Progenitor cell of endocrine pancreas (in vitro differentiated cells): ENCODE measurements around the gene PPIE. TPM values are rescaled to one million over a fixed set of nuclear protein-coding genes. Genes with fewer than 3 reads are reported as not detected.
"Not testable (repeated sequence)": the region's sequence is repeated elsewhere in the genome, so short reads cannot be mapped to it uniquely, and the experiment has no call there.

Source experiments
- DNase-seq: peaks from one replicate; pipeline ENCODE4 v3.0.0; 2021; ENCODE audit warnings: low spot score; ENCODE audit not compliant: unreplicated experiment
- H3K27ac Mint-ChIP-seq: 2 replicates; pipeline ENCODE4 v1.8.0; 2021; ENCODE audit warnings: mild to moderate bottlenecking, moderate library complexity, mixed read lengths
- H3K27me3 Mint-ChIP-seq: 2 replicates; pipeline ENCODE4 v1.8.0; 2021; ENCODE audit warnings: mixed read lengths
- H3K36me3 Mint-ChIP-seq: 2 replicates; pipeline ENCODE4 v1.8.0; 2022; ENCODE audit warnings: mixed read lengths; ENCODE audit not compliant: insufficient read depth
- H3K4me1 Mint-ChIP-seq: 2 replicates; pipeline ENCODE4 v1.8.0; 2021; ENCODE audit warnings: low read depth, mixed read lengths
- H3K4me3 Mint-ChIP-seq: 2 replicates; pipeline ENCODE4 v1.8.0; 2021; ENCODE audit warnings: low read depth, mild to moderate bottlenecking, moderate library complexity, mixed read lengths
- H3K9me3 Mint-ChIP-seq: 2 replicates; pipeline ENCODE4 v1.8.0; 2021; ENCODE audit warnings: low read depth, mixed read lengths
- CTCF ChIP-seq: fragments of 200-600 bp; sonication (generic); IDR thresholded peaks from one replicate; pipeline ENCODE4 v1.5.0; 2021; ENCODE audit warnings: antibody characterized with exemption, mild to moderate bottlenecking; ENCODE audit not compliant: unreplicated experiment
- total RNA-seq: library from RNA; stranded (reverse); gene quantifications from 2 replicates; pipeline ENCODE4 v1.2.1, GENCODE V29; 2021

Gene PPIE
- total RNA-seq, 1 donor from 2014 or later = 47.4 TPM

DNA sequence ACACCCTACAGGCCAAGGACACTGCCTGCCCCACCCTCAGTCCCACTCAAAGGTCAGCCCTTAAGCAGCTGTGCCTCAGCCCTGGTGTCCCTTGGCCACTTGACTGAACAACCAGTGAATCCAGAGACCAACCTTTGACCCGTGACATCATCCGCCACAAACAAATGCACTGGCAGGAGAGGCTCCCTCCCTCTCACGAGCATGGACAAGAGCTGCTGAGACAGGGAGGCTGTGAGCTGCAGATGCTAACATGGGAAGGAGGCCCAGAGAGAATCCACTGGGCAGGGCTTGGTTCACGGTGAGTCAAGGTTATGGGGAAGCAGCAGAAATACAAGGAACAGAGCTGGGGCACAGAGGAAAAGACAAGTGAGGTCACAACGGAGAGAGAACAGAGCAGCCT, 27.8 kb downstream of the PPIE start:
- not testable (repeated sequence) for H3K36me3 Mint-ChIP-seq, H3K27me3 Mint-ChIP-seq, H3K4me1 Mint-ChIP-seq, H3K4me3 Mint-ChIP-seq, H3K27ac Mint-ChIP-seq, DNase-seq, H3K9me3 Mint-ChIP-seq

- H3K9me3 Mint-ChIP-seq, H3K4me1 Mint-ChIP-seq, DNase-seq, H3K36me3 Mint-ChIP-seq, H3K27ac Mint-ChIP-seq, H3K4me3 Mint-ChIP-seq, H3K27me3 Mint-ChIP-seq: not testable (repeated sequence)
These were observed 30.8 kb downstream of the PPIE start for GRCh38 chr1:39769502-39769901.

DNA sequence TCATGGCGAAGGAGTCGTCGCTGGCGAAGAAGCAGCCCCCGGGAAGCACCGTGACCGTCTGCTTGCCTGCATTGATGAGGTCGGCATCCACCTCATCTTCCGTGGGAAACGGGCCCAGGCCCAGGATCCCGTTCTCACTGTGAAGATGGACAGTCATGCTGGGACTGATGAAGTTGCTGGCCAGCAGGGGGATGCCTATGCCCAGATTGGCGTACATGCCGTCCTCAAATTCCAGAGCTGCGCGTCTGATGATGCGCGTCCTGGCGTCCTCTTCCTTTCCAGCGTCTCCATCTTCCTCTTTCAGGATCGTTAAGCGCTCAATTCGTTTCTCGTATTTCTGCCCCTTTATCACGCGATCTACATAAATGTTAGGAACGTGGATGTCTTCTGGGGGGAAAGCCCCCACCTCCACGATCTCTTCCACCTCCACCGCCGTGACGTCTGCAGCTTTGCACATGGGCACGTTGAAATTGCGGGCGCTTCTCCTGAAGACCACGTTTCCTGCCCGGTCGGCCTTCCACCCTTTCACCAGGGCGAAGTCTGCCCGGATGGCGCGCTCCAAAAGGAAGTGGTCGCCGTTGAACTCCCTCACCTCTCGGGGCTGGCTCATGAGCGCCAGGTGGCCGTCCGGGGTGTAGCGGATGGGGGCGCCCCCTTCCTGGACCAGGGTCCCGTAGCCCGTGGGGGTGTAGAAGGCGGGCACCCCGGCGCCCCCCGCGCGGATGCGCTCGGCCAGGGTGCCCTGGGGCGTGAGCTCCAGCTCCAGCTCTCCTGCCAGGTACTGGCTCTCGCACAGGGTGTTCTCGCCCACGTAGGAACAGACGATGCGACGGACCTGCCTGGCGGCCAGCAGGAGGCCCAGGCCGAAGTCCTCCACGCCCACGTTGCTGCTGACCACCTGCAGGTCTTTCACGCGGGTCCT, 31.7 kb downstream of the PPIE start:
- not testable (repeated sequence) for H3K4me1 Mint-ChIP-seq, H3K36me3 Mint-ChIP-seq, H3K9me3 Mint-ChIP-seq, H3K27ac Mint-ChIP-seq, H3K27me3 Mint-ChIP-seq, DNase-seq
- H3K4me3 Mint-ChIP-seq = peak overlapping the region; percentile 57

- H3K27ac Mint-ChIP-seq, H3K36me3 Mint-ChIP-seq, H3K27me3 Mint-ChIP-seq, H3K9me3 Mint-ChIP-seq, H3K4me1 Mint-ChIP-seq, DNase-seq: not testable (repeated sequence)
- H3K4me3 Mint-ChIP-seq = peak within 1 kb of the TSS; percentile 57
These were observed 32.4 kb downstream of the PPIE start, which contains the start of gene OXCT2 for GRCh38 chr1:39771022-39771532. Gene OXCT2 (minus strand): TSS chr1:39771348. CDS start chr1:39771255, 93 bp downstream.

DNA sequence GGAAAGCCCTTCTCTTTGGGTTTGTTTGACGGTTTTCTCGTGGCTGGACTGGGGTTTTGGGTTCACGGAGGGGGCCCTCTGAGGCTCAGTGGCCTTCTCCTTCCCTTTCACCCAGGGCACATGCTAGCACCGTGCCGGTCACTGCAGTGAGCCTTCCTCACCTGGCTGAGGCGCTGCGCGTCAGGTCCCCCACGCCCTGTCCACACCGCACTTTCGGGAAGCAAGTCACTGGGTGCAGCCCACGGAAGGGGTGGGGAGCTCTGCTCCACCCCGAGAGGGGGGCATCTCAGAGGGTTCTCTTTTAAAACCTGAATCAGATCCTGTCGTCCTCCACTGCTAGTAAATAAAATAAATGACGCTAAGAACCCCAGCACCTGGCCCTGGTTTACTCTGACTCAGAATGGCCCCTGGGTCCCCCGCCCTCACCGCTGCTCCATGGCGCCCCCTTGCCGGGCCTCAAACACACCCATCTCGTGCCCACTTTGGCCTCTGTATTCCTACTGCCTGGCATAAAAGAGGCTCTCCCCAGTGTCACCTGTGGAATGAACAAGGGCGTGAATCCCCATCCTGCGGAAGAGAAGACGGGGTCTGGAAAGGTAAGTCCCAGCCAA, 34.8 kb downstream of the PPIE start:
- not testable (repeated sequence) for H3K36me3 Mint-ChIP-seq, H3K9me3 Mint-ChIP-seq, H3K4me1 Mint-ChIP-seq, DNase-seq, H3K4me3 Mint-ChIP-seq, H3K27ac Mint-ChIP-seq
- H3K27me3 Mint-ChIP-seq = peaks cover 10% of the 10 kb centered on the region

DNA sequence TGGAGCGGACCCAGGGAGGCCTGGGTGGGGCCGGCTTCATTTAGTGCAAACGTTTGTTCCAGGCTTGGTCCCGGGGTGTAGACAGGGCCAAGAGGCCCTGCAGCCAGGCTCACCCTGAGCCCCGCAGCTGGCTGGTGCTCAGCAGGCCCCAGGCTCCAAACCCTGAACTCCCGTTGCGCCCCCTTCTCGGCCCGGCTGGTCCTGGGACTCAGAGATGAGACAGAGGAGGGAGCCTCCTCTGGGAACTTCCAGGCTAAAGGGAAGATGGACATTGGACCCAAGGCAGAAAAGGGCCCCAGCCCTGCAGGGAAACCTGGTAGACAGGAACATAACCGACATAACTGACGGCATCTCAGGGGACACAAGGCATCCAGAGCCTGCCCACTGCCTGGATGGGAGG, 36.5 kb downstream of the PPIE start:
- DNase-seq, H3K9me3 Mint-ChIP-seq, H3K4me1 Mint-ChIP-seq, H3K36me3 Mint-ChIP-seq, H3K4me3 Mint-ChIP-seq, H3K27ac Mint-ChIP-seq: not testable (repeated sequence)
- peaks cover 15% of the 10 kb centered on the region for H3K27me3 Mint-ChIP-seq

DNA sequence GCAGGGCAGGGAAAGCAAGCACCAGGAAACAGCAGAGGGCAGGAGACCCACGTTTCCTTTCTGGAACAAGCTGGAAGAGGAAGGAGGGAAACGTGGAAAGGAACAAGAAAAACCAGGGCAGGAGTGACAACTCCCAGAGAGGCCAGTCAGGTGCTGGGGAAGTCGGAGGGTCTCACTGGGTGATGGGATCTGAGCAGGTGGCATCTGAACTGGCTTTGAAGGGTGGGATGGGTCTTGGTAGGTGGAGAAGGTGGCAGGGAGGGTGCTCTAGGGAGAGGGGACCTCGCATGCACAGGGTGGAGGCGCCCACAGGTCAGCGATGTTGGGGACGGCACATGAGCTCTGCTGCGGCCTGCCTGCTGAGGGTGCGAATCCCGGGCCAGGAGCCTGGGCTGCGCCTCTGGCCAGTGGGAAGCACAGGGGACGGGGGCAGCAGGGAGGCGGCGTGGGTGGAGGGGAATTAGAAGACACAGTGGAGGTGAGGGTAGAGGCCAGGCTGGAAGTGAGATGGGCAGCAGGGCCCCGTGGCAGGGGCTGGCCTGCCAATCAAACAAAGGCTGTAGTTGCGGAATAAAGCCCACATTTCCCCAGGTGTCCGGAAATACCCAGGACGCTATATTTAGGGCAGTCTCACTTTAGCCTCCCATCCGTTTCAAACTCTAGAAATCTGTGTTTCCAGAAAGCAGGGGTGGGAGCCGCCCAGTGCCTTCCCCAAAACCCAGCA, 37.2 kb downstream of the PPIE start:
- not testable (repeated sequence) for H3K36me3 Mint-ChIP-seq, DNase-seq, H3K9me3 Mint-ChIP-seq, H3K4me1 Mint-ChIP-seq, H3K27ac Mint-ChIP-seq, H3K4me3 Mint-ChIP-seq
- peaks cover 14% of the 10 kb centered on the region for H3K27me3 Mint-ChIP-seq

DNA sequence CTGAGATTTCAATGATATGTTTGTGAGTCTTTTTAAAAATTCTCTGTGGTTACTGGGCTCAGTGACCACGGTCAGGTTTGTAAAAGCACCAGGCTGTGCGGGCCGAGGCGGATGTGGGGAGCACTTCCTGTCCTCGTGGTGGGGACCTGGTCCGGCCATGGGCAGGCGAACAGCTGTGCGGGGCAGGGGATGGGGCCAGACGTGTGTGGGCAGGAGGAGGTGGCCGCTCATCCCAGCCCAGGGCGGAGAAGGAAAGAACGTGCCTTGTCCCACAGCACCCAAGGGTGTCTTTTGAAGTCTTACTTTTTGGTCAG, 37.7 kb downstream of the PPIE start:
- DNase-seq = no peak
- Mint-ChIP-seq H3K4me1 (no peaks in the 10 kb centered on the region), H3K36me3 (no peaks in the 10 kb centered on the region), H3K27ac (no peak overlapping the region), H3K4me3 (no peak overlapping the region), H3K9me3 (no peaks in the 10 kb centered on the region), H3K27me3 (peaks cover 17% of the 10 kb centered on the region)
- TF ChIP-seq CTCF = no peak
